H54 (cell line): ENCODE results near the gene DOCK10.
"Not testable (repeated sequence)": the region's sequence is repeated elsewhere in the genome, so short reads cannot be mapped to it uniquely, and the experiment has no call there.

Source experiments
- DNase-seq: peaks from one replicate; pipeline ENCODE4 v3.0.0; 2011; ENCODE audit warnings: low spot score, mixed read lengths; ENCODE audit not compliant: insufficient read length
- FAIRE-seq: peaks from 3 replicates; lab custom pipeline; 2011; peaks lifted over from hg19 to GRCh38; lab: Jason Lieb, UNC
- POLR2A ChIP-seq: IDR thresholded peaks from 2 replicates; pipeline ENCODE4 v1.6.1; 2011; ENCODE audit warnings: low read depth, mild to moderate bottlenecking, low read length

DOCK10 gene

GRCh38 chr2:224930124-224930523, 112.1 kb downstream of the DOCK10 start:
- FAIRE-seq (no peak), DNase-seq (no peak)
- TF ChIP-seq POLR2A: no peak

GRCh38 chr2:224929512-224929911, 112.8 kb downstream of the DOCK10 start:
- TF ChIP-seq POLR2A: no peak
- FAIRE-seq (no peak), DNase-seq (no peak)

GRCh38 chr2:224927646-224928173, 114.6 kb downstream of the DOCK10 start:
- DNase-seq: no peak
- TF ChIP-seq POLR2A: no peak
- FAIRE-seq: no peak

GRCh38 chr2:224927011-224927410, 115.3 kb downstream of the DOCK10 start:
- no peak for DNase-seq
- no peak for FAIRE-seq
- no peak for TF ChIP-seq POLR2A

- TF ChIP-seq POLR2A: no peak
- DNase-seq: no peak
- peak; percentile 36 for FAIRE-seq
These were observed 116.5 kb downstream of the DOCK10 start for GRCh38 chr2:224925810-224926100.

- no peak for DNase-seq
- no peak for FAIRE-seq
These were observed 117.0 kb downstream of the DOCK10 start for GRCh38 chr2:224925061-224925809.

GRCh38 chr2:224924631-224925030, 117.6 kb downstream of the DOCK10 start:
- no peak for DNase-seq
- no peak for FAIRE-seq
- TF ChIP-seq POLR2A: no peak

More at GRCh38 chr2:224925061-224925809, 117.0 kb downstream of the DOCK10 start:
- no peak for TF ChIP-seq POLR2A

GRCh38 chr2:224922142-224922727, 120.0 kb downstream of the DOCK10 start:
- no peak for FAIRE-seq
- no peak for DNase-seq
- no peak for TF ChIP-seq POLR2A

GRCh38 chr2:224919472-224920110, 122.7 kb downstream of the DOCK10 start:
- FAIRE-seq: no peak
- TF ChIP-seq POLR2A: no peak
- no peak for DNase-seq

- no peak for FAIRE-seq
- no peak for TF ChIP-seq POLR2A
- no peak for DNase-seq
These were observed 123.4 kb downstream of the DOCK10 start for GRCh38 chr2:224918626-224919471.

GRCh38 chr2:224917246-224917645, 125.0 kb downstream of the DOCK10 start:
- FAIRE-seq: not testable (repeated sequence)

GRCh38 chr2:224915136-224915535, 127.1 kb downstream of the DOCK10 start:
- DNase-seq (no peak), FAIRE-seq (no peak)
- no peak for TF ChIP-seq POLR2A

More at GRCh38 chr2:224917246-224917645, 125.0 kb downstream of the DOCK10 start:
- DNase-seq: not testable (repeated sequence)

GRCh38 chr2:224910574-224910925, 131.7 kb downstream of the DOCK10 start:
- TF ChIP-seq POLR2A: no peak
- FAIRE-seq (no peak), DNase-seq (no peak)
